ENCODE measurements around the gene SRSF2.

- TF ChIP-seq POLR2AphosphoS5 (IDR thresholded peaks at IDR 0.05; ENCODE audit: low read depth, low read length) (no peak), POLR2A (IDR thresholded peaks at IDR 0.05; ENCODE audit: low read depth, low read length) (no peak), TAF1 (IDR thresholded peaks at IDR 0.05; ENCODE audit: borderline replicate concordance, low read depth, low read length) (no peak)
Observed at GRCh38 chr17:76685846-76686245, 51.3 kb downstream of the SRSF2 start.
